GM19455 (cell line): ENCODE measurements around the gene CRIM1.
A peak's percentile ranks its signal among the peaks of the same experiment; 100 is the strongest.

Experiments
- ATAC-seq: cut with Tn5 transposase; IDR thresholded peaks from one replicate; pipeline ENCODE4 v1.9.1; 2021; ENCODE audit not compliant: unreplicated experiment

Gene CRIM1

DNA sequence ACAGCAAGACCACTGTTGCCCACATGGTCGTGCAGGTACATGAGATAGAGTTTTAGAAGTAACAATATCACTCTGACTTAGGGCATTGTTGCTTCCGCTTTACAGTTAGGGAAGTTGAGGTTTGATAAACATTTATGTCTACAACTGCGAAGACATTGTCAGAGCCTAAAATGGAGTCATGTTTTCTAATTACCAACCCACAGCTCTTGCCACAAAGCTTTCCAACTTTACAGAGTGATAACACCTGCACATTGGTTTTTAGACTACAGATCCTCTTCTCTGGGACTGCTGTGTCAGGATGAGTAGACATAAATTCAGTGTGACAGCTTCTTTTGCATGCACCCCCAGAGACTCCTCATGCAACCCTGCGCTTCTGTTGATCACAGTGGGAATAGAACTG, 123.4 kb downstream of the CRIM1 start:
- ATAC-seq = no peak

- ATAC-seq = no peak
Measured at GRCh38 chr2:36479406-36479805, 123.8 kb downstream of the CRIM1 start.

GRCh38 chr2:36480028-36480427, 124.5 kb downstream of the CRIM1 start:
- ATAC-seq = no peak

DNA sequence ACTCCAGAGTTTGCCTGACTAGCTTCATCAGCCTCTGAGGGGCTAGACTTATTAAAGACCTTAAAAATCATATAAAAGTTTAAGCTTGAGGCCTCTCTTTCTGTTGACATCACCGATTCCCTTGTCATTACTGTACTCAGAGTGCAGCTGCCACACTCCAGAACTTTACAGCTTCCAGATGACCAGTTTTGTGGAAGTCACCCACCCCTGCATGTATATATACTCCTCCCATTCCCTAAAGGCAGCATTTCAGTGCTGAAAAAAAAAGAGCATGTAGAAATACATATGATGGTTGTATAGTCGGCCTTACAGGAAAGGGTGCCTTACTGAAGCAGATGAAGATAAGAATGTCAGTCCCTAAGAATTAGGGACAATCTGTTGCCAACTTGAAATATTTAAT, 125.1 kb downstream of the CRIM1 start:
- no peak for ATAC-seq

- ATAC-seq = no peak
Measured at GRCh38 chr2:36481709-36482108, 126.1 kb downstream of the CRIM1 start.

- ATAC-seq = no peak
Measured at GRCh38 chr2:36482576-36483214, 127.1 kb downstream of the CRIM1 start.

- ATAC-seq = no peak
Measured at GRCh38 chr2:36483290-36483689, 127.7 kb downstream of the CRIM1 start.

DNA sequence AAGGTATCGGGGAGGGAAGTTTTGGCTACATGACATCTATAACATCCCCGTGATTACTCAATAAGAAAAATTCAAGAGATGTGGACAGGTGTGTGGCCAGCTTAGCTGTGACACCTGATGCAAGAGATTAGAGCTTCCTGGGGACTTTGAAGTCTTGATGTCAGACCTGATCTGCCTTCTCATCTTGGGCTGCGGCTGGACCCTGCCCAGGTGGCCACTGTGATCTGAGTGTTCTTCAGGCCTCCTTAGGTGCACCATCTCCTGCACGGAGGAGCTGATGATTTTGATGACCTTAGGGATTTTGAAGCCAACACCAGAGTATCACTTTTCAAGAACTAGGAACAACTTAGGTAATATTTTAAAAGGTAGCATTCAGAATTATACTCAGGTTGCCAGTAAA, 128.9 kb downstream of the CRIM1 start:
- no peak for ATAC-seq

DNA sequence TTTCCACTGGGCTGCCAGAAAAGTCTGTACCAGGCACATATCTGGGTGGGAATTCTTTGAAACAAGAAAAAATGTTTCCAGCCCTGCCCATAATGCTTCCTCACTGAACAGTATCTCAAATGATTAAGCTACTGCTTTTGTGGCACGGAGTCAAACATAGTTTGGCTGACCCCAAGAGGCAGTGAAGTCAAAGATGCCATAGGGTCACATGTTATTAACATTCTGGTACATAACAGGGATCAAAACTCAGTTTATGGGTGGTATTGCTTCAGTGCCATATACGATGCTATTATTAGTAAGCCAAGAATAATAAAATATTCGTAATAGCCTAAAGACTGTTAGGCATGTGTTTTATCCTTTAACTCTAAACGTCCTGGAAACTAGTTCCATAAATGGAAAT, 129.9 kb downstream of the CRIM1 start:
- ATAC-seq = no peak

- ATAC-seq = no peak
Measured at GRCh38 chr2:36486521-36487044, 131.0 kb downstream of the CRIM1 start.

DNA sequence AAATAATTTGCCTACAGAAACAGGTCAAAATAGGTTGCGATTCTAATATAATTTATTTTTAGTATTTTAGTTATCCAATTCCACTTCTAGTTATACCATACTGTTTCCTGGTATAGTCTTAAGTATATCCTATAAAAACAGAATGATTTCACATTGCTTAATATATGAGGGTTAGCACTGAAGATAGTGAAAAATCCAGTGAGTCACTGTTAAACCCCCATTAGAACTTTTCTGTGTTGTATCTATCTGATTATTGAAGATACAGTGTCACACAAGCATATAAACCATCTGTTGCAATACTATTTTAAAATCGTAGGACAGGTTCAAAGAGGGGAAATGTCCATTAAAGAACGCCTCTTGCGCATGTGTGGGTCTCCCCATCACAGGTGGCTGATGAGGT, 132.4 kb downstream of the CRIM1 start:
- ATAC-seq = no peak

DNA sequence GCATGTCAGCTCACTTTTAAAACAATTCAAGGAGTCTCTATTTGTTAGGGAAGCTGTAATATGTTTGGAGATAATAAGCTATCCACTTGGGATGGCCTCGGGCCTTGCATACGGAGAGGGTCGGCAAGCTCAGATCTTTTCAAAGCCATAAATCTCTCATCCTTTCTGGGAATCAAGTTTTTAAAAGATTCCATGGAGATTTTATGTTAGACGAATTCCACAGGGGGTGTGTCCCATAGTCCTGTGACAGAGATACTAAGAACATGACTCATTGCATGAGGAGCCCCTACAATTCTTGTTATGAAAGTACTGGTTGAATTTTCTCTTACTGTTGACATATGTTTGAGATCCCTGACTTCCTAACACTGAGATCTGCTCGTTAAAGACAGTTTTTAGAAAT, 133.7 kb downstream of the CRIM1 start:
- ATAC-seq = no peak

DNA sequence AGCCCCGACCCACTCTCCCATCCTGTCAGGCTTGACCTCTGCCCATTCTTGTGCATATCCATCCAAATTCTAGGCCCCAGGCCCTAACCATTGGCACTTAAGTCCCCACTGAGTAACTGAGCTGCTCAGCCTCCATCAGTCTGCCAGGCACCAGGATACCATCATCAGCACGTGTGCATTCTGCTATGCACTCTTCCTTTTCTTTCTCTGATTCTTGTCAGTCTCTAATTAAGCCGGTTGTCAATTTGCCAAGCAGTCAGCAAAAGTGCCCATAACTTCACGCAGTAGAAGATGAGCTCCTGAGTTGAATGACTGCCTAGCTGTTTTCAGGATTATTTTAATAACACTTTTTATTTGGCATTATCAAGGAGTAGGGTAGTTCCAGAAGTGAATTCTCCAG, 135.2 kb downstream of the CRIM1 start:
- ATAC-seq = no peak

DNA sequence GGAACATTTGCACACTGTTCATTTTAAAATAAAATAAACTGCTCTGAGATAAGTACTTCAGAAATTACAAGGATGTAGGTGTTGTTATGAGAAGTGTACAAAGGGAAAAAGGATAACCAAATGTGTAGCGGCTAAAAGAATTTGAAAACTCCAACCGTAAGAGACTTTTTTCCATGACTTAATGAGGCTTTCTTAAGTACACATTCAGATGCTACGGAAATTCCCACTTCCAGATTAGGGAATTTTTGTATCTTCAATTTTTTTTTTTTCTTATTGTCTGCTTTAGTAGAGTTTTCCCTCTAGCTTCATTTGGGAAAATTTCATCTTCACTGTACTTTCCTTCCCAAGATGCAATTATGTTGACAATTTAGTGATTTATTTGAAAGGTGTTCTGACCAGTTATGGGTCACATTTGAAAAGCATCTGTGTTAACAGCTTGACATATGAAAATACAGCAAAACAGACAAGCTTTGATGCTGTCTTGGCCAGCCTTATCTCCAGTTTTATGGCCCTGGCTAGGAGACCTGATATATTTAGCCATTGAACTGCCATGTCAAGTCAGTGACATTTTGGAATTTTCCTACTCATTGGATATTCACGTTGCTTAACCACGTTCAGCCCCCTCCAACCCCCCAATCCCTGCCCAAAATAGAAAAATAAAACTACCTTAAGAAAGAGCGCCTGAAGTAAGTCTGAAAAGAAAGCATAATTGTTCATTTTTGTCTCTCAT, 136.8 kb downstream of the CRIM1 start:
- no peak for ATAC-seq

DNA sequence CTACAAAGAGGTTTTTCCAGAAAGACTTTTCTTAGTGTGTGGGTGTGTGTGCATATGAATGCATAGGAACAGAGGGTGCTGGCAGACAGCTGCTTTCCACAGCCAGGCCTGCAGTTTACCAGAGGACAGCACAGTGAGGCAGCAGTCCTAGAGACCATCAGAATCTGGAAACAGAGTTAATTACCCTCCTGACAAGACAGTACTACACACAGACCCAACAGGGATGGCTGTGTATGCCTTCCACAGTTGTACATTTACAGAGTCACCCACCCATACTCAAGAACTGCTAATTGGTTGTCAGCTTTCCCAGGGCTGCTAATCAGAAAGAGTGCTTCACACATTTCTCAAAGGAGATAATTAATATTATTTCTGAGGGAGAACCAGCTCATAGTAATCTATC, 137.7 kb downstream of the CRIM1 start:
- no peak for ATAC-seq

DNA sequence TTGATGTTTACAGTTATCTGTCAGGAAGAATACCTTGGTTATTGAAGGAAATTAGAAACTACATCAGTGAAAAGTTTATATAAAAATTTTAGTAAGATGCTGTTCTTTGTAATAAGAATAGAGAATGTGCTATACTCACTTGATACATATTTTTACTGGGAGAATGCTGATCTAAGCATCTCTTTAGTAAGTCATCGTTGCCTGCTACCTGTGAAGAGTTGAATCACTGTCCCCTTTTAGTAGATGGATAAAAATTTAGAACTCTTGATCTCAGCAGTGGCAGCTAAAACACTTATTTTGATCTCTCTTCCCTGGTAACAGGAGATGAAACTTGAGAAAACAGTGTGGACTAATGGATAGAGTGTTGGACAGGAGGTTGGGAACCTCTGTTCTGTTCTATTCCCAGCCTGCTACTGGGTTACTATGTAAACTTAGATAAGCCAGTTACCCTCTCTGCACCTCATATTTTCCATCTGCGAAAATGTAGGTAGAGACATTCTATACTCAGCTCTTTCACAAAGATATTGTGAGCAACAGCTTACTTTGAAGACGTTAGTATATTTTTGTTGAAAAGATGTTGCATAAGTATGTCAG, 142.1 kb downstream of the CRIM1 start:
- ATAC-seq = no peak

DNA sequence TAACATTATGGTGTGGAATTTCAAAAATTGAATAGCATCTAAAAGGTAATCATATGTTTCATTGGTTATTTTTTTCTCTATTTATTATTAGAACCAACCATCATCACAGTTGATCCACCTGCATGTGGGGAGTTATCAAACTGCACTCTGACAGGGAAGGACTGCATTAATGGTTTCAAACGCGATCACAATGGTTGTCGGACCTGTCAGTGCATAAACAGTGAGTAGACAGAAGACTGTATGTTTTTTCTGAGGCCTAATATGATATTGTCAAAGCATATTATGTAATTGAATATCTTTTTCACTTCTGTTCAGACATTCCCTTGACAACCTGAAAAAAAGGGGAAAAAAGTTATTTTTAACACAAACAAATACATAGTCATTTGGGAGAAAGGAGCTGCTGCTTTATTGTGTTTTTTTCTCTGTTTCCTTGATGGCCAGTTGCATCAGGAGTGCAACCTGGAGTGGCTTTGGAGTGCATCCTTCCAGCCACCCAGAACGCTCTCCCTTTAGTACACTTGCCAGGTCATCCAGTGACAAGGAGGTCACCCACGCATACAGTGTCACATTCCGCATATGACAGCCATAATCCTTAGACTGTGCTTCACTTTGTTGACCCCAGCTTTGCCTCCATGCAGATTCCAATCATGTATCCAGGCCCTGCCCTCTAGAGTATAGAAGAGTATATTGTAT, 143.7 kb downstream of the CRIM1 start:
- no peak for ATAC-seq

DNA sequence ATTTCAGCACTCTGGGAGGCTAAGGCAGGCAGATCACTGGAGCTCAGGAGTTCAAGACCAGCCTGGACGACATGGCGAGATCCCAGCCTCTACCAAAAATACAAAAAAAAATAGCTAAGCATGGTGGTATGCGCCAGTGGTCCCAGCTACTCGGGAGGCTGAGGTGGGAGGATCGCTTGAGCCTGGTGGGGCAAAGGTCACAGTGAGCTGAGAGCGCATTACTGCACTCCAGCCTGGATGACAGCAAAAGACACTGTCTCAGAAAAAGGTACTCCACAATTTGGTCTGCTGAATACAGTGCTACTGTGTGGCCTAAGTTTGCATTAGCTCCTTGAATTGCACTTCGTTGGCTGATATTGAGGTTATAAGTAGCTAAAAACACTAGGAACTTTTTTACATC, 144.5 kb downstream of the CRIM1 start:
- ATAC-seq = no peak

DNA sequence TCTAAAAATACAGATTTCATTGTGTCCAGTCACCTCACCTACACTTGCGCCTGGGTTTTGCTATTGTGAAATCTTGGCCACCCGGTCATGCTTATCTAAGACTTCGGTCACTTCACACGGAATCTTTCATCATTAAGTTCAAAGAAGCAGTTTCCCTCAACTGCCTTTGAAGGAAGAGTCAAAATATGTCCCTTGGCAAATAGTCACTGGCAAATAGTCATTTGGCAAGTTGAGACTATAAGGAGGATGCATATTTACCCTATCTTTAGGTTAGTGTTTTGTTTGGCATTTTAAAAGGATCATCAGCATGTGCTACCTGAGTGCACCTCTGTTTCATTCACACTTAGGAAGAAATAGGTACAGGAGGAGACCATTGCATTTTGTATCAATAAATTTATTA, 146.5 kb downstream of the CRIM1 start:
- no peak for ATAC-seq

DNA sequence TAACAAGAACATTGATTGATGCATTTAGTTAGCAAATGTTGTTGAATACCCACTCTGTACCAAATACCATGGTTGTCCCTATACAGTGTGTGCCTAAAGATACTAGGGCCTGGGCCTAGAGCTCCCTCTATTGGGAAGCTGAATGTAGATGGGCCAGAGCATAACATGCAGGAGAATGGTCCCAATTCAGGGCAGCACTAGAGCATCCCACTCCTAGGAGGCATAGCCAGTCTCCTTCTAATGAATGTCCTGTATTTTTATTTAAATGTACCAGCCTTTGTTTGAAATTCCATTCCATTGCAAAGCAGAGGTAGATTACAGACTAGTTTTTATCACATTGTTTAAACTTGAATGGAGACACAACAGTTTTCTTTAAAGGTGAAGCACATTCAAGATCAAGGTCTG, 151.8 kb downstream of the CRIM1 start:
- ATAC-seq = peak; percentile 76

DNA sequence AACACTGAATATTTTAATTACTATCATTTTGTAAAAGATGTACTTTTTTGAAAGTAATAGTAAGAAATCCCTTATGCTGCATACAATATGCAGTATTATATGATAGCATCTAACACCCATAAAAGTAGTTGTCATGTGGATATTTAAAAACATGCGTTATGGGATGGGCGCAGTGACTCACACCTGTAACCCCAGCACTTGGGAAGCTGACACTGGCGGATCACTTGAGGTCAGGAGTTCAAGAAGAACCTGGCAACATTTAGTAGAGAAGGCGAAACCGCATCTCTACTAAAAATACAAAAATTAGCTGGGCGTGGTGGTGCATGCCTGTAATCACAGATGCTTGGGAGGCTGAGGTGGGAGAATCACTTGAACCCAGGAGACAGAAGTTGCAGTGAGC, 153.5 kb downstream of the CRIM1 start:
- no peak for ATAC-seq
